Measurements from ENCODE around the gene CDK8.
A peak's percentile ranks its signal among the peaks of the same experiment; 100 is the strongest.

Gene CDK8

DNA sequence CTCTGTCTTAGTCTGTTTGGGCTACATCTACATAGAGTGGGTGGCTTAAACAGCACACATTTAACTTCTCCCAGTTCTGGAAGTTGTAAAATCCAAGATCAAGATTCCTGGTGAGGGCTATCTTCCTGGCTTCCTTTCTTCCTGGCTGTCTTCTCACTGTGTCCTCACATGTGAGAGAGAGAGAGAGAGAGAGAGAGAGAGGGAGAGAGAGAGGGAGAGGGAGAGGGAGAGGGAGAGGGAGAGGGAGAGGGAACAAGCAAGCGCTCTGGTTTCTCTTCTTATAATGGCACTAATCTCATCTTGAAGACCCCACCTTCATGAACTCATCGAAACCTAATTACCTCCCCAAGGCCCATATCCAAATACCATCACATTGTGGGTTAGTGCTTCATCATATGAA, 69.2 kb downstream of the CDK8 start:
- no peak for DNase-seq

DNA sequence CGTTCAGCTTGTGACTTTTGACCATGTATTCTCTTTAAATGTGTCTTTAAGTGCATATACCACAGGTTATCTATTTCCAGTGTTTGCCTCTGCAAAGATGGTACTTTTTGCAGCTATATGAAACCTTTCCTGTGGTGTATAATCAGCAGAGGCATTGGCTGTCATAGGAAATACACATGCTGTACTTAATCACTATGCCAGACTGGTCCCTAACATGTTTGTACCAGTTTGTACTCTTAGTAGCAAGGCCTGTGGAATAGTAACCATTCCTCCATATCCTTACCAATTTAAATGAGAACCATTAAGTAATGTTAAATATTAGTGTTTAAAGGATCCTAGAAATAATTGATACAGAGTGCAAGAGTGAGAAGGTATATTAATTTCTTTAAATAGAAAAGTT, 69.8 kb downstream of the CDK8 start:
- DNase-seq, result no peak

DNA sequence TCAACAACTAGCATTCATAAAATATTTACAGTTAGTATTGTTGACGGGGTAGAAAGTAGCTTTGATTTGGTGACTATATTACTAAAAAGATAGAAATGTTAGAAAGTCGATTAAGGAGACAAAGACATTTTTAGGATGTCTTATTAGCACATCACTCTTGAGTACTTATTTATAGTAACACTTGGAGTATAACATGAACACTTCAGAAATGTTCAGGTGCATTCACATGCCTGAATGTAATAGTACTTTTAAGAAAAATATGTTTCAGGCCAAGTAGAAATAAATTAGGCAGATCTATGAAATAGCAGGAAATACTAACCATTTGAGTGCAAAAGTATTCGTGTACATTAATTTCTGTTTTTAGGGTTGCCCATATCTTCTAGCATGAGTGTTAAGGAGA, 70.4 kb downstream of the CDK8 start:
- DNase-seq, result no peak

DNA sequence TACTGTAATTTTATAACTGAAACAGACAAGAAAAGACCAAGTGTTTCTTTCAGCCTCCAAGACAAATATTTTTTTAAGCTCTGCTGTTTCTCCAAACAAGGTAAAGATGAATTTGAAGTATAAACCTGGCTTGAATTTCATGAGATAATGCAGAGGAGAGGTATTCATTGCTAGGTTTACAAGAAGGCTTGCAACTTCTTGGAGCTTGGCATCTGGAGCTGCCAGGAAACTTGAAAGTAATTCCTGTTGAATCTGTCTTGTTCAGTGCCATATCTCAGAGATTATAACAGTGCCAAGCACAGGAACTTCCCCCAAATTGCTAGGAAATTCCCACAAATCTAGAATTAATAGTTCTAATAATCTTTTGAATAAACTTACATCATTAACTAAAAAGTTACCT, 70.9 kb downstream of the CDK8 start:
- no peak for DNase-seq

DNA sequence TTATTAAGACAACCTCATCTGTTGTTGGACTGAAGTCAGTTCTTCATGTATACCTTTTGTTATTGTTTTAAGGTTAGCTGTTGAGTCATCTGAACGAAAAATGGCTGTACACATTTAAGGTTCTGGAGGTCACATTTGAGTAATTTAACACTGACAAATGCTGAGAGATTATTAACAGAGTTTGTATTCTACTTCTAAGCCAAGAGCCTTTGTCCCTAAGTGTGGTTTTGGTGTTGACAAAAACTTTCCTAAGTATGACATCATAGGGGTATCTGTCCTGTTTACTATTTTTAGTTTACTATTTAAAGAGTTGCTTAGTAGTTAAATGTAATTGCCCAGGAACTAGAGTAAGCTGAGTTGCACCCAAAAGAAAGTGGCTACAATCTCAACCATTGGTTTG, 71.9 kb downstream of the CDK8 start:
- DNase-seq, result no peak

DNA sequence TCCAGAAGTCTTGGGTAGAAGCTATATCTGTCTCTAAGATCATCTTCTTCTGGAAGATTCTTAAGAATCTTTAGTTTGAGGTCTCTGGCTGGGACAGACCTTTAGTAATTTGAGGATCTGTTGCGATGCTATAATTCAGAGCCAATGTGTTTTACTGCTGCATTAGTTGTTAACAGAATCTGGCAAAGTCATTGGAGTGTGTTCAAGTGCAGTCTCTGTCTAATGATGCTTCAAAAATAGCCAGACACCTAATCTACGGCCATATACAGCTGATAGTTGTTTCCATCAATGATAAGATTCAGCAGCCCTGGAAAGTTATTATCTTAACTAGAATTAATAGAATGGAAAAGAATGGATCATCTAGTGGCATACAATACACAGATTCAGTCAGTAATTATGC, 72.6 kb downstream of the CDK8 start:
- DNase-seq, result no peak

DNA sequence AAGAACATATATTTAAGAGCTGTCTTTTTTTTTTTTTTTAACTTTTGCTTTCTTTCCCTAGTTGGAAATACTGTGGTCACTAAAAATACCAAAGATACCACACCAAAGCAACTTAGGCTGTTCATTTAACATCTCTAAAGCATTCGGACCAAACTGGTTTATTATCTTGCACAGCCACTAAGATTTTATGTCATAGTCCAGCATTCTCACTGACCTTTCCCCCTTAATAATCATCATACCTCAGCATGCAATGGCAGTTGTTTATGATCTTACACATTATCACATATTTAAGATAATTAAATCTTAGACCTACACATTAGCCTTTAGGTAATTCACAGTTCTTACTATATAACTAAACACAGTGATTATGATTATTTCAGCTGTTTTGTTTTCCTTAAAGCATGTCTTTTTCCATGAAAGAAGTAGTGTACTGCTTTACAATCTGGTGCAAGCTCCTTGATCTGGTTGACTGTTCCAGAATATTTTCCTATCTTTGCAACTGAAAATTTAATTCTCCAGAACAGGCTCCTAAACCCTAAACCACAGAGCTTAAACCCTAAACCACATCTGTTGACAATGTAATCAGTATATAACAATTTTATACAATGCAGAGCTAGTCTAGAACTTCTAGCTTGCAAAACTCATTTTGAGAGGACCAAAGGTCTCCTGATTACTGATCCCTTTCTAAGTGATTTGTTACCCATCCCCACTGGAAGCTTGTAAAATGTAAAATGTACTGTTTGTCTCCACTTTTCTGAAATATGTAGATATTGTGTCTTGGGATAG, 74.2 kb downstream of the CDK8 start:
- no peak for DNase-seq

DNA sequence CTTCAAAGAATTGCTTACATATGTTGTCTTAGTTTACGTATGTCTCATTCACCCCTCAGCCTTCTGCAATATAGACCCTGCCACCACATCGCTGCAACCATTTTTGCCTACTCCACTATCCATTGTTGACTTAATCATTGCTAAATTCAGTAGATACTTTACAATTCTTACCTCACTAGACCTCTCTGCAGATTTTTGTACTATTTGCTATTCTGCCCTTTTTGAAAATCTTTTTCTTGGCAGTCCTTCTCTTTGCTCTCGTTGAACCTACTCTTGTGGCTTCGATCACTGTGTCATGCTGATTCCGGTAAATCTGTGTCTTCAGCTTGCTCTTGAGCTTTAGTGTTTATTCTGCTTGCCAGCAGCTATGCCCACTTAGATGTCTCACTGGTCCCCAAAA, 81.2 kb downstream of the CDK8 start:
- DNase-seq, result no peak

DNA sequence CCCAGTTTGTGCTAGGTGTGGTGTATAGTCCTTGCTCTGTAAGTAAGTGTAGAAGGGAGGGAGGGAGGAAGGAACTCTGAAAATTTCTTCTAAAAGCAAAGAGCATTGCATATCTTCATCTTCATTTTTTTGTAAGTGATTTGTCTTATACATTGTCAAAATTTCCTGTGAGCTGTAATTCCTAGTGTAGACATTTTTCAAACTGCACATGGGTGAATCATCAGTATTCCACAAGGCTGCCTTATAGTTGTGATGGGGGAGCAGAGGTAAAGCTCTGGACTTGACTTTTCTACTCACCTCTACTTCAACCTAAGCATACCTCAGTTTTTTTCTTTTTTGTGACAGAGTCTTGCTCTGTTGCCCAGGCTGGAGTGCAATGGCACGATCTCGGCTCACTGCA, 86.9 kb downstream of the CDK8 start:
- DNase-seq, result no peak

DNA sequence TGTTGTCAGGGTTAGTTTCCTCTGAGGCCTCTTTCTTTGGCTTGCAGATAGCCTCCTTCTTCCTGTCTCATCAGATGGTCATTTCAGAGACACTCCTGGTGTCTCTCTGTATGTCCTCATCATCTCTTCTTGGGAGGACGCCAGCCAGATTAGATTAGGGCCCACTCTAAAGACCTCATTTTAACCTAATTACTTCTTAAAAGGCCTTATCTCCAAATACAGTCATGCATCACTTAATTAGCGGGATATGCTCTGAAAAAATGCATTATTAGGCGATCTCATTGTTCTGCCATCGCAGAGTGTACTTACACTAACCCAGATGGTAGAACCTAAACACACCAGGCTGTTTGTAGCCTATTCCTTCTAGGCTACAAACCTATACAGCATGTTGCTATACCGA, 89.0 kb downstream of the CDK8 start:
- DNase-seq, result no peak

DNA sequence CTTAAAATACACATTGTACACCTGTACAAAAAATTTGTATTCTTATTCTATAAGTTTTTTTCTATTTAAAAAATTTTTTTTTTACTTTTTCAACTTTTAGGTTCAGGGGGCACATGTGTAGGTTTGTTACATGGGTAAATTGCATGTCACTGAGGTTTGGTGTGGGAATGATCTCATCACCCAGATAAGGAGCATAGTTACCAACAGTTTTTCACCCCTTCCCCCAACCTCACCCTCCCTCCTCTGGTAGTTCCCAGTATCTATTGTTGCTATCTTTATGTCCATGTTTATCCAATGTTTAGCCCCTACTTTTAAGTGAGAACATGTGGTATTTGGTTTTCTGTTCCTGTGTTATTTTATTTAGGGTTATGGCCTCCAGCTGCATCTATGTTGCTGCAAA, 89.9 kb downstream of the CDK8 start:
- no peak for DNase-seq

DNA sequence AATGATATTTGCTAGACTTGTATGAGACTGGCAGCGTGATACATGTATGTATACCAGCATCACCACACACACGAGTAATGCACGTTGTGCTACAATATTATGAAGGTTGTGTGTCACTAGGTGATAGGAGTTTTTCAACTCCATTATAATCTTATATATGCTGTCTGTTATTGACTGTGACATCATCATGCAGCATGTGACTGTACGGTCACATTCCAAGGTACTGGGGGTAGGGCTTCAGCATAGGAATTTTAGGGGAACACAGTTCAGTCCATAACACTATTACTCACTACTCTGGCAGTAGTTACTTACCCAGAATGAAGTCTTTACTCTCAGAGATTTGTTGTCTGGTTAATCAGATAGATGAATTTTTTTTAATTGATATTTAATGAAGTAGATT, 91.1 kb downstream of the CDK8 start:
- DNase-seq, result no peak

DNA sequence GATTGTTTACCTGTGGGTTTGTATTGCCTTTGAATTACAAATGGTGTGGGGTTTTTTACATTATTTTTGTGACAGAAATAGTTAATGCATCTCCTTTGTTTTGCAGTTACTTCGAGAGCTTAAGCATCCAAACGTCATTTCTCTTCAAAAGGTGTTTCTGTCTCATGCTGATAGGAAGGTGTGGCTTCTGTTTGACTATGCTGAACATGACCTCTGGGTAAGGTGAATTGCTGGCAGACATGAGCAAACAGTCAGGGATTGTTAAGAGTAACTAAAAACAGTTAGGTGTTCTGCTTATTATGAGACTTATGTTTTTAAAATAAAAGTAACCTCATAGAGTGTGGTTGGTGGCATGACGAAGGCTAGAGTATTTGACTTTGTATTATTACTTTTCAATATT, 95.0 kb downstream of the CDK8 start:
- no peak for DNase-seq

DNA sequence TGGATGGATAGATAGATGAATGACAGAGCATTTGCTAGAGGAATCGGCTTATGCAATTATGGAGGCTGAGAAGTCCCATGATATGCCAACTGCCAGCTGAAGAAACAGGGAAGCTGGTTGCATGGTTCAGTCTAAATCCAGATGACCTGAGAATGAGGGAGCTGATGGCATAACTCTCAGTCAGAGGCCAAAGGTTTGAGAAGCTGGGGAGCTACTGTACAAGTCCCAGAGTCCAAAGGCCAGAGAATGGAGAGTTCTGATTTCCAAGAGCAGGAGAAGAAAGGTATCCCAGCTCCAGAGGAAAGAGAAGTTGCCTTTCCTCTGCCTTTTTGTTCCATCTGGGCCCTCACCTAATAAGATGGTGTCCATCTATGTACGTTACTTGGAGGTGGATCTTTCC, 108.3 kb downstream of the CDK8 start:
- no peak for DNase-seq

DNA sequence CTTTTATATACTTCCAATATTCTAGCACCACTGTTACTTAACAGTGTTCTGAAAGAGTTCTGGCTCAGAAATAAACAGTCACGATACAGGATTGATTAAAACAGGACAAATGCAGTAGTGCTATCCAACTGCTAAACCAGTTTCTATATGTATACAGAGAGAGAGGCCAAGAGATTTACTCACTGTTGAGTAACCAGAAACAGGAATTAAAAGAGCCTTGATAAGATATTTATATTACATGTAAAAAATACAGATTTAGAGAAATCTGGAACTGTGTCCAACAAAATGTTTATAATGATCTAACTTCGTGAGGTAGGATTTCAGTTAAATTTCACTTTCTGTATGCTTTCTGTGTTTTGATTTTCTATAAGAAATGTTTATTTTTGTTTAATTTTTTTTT, 116.6 kb downstream of the CDK8 start:
- DNase-seq, result no peak

DNA sequence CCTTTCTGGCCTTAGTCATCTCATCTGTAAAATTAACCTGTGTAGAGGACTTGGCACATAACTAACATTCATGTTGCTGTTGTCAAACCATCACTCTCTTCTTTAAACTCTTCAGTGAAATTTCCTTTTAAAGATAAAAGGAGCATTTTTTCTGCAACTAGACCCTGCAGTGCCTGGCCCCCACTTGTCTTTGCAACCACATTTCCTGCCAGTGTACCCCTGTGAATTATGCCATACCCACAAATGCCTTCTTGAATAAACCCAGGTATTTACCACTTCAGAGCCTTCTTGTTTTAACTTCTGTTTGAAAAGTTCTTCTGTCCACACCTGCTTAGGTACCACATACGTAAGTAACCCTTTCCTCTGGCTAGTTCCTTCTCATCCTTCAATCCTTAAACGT, 118.8 kb downstream of the CDK8 start:
- DNase-seq, result no peak

DNA sequence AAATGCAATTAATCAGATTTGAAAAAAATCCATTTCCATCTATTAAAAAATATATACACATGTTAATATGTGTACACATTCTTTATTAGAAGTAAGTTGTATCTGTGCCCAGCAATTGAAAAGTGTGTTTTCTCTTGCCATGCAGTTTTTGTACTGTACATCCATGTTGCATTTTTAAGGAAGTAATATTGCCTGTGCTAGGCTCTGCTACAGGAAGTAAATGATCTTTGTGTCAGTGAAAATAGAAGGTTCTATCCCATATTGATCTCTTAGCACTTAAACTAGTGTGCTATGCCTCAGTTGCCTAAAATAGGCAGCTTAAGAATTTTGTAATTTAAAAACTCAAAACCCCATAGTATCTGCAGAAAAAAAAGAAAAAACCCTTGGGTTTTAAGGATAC, 122.5 kb downstream of the CDK8 start:
- DNase-seq, result no peak

DNA sequence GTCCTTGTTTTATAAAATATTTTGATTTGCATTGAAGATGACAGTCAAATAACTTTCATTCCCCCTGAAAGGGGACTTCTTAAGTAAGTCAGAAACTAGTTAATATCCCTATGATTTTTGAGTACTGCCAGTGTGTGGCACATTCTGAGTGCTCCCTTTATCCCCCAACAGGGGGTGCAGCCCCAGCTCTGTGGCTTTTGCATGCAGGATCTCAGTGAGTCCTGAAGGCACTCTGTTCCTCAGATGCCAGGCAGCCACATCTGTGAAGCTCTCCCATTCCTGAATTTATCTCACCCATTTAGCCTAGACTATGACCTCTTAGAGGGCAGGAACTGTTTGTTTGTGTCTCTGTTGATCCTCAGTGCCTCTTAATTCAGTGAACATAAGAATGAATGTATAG, 123.1 kb downstream of the CDK8 start:
- DNase-seq, result no peak

DNA sequence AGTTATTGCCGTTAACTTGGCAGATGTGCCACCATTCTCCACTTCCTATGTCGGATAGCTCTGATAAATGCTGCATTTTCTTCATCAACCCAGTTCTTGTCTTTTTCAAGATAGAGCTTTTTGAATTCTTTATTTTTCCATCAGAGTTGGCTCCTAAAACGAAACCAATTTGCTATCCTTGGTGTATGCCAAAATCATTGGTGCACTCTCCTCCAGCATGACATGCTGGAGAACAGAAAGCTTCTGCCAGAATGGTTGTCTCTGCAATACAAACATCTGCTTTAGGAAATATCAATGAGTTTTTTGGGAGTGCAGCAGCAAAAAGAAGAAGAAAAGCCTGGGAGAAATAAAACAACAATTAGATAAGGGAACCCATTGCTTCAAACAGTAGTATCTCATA, 124.2 kb downstream of the CDK8 start:
- DNase-seq, result no peak

DNA sequence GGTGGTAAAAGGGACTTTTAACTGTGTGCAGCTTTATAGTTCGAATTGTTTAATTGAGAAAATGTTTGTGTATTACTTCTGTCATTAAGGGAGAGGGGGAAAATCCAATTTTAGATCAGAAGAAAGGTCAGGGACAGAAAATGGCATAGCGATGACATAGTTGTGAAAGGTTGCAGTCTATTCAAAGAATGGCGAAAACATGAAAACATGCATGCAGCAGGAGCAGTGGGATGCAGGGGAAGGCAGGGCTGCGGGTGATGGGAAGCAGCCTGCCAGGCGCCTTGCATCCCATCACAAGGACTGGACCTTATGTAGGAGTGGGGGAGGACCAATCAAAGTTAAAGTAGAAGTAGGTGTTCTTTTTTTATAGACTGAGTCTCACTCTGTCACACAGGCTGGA, 125.9 kb downstream of the CDK8 start:
- DNase-seq, result no peak

DNA sequence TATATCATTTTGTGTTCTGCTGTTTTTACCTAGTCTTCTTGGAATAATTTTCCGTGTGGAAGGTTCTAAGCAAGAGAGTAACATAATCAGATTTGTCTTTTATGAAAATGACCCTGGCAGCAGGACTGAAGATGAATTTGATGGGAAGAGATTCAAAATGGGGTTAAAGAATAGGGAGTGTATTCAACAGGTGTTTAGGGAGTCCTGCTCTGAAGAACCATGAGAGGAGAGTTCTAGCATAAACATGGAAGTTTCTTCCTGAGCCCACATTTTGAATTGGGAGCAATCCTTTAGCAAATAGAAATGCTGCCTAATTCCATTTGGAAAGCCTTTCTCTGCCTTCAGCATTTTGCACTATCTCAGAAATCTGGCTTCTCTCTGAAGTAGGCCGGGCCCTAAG, 127.0 kb downstream of the CDK8 start:
- no peak for DNase-seq

DNA sequence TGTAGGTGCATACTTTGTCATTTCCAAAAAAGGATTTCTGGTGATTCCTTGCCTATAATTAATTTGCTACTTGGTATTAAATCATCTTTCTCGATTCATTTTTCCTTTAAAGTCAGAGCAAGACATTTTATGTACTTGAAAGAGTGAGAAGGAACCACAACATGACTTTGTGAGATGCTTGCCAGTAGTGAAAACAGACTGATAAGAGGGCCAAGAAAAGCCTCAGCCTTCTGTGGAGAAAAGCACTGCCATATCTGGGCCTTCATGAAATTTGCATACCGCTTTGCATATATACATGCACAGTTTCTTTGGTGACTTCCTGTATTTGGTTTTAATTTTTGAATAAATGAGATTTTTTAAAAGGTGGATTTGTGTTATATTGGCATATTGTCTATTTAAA, 128.4 kb downstream of the CDK8 start:
- DNase-seq, result no peak

DNA sequence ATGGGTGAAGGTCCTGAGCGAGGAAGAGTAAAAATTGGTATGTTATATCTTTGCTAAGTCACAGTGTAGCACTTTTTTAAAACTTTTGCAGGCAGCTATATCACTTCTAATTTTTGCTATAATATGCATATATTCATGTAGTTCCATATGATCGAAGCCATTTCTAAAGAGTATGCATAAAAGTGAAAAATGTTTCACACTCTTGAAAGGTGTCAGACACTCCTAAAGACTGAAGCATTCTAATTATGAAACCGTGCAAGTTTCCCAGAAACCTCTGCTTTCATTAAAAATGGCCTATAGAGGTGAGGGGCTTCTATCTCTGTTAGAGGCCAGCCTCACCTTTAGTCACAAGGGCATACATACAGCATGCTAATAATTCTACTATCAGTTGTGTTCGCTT, 128.9 kb downstream of the CDK8 start:
- no peak for DNase-seq

DNA sequence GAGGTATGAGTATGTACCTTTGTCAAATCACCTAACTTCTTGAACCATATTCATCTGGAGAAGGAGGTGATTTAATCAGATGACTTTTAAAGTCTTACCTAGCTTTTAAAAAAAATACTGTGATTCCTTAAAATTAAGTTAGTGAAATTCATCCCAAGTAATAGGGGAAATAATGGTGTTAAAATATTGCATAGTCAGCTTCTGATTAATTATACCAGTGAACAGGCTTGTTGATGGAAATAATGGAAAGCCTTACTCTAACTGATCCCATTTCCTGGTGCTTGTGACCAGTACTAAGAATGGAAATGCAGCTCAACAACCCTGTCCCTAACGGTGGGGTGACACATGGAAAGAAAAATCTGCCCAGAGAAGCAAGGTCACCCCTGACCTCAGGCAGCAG, 130.7 kb downstream of the CDK8 start:
- no peak for DNase-seq

DNA sequence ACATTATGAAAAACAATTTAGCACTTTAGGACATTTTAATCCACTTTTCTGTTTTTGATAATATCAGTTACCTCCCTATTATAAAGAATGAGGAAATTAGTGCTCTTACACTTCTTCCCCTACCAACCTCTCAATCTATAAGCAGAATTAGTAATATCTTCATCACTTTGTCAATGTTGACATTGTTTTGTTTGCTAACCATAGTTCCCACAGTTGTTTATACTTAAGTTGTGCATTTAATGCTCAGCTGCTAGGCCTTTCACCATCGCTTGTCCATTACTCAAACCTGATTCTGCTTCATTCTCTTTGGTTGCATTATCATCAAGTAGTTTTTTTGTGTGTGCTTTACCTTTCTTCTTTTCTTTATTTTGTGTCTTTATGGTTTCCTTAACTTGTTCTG, 132.1 kb downstream of the CDK8 start:
- peak; percentile 21 for DNase-seq

DNA sequence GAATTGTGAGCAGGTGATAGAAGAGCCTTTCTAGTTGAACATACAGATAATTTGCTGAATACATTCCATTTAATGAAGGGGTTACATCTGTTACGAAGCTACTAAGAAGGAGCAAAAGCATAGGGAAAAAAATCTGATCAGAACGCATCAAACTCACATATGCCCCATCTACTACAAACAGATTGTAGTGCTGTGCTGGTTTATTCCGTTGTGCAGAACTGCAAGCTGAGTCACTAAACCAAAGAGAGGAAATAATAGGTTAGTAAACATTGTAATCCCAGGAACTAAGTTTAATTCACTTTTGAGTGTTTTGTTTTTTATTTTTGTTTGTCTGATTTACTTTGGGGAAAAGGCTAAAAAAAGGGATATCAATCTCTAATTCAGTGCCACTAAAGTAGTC, 136.3 kb downstream of the CDK8 start:
- DNase-seq, result peak; percentile 30
